Nephron progenitor cell (in vitro differentiated cells): ENCODE measurements around the gene GAB4.

Source experiments
- DNase-seq: peaks from one replicate; pipeline ENCODE4 v3.0.0; 2021
- H3K27ac Mint-ChIP-seq: 2 replicates; pipeline ENCODE4 v1.8.0; 2021; ENCODE audit warnings: mild to moderate bottlenecking, moderate library complexity, mixed read lengths
- H3K27me3 Mint-ChIP-seq: 2 replicates; pipeline ENCODE4 v1.8.0; 2021; ENCODE audit warnings: mild to moderate bottlenecking, low read depth, mixed read lengths; ENCODE audit not compliant: poor library complexity
- H3K36me3 Mint-ChIP-seq: 2 replicates; pipeline ENCODE4 v1.8.0; 2021; ENCODE audit warnings: low read depth, mixed read lengths
- H3K4me1 Mint-ChIP-seq: 2 replicates; pipeline ENCODE4 v1.8.0; 2021; ENCODE audit warnings: mixed read lengths
- H3K4me3 Mint-ChIP-seq: 2 replicates; pipeline ENCODE4 v1.8.0; 2021; ENCODE audit warnings: mild to moderate bottlenecking, moderate library complexity, mixed read lengths
- H3K9me3 Mint-ChIP-seq: 2 replicates; pipeline ENCODE4 v1.8.0; 2021; ENCODE audit warnings: mild to moderate bottlenecking, moderate library complexity, mixed read lengths
- TF ChIP-seq, protein P1 (sequence below): fragments of 200-600 bp; sonication (generic); IDR thresholded peaks from 2 replicates; pipeline ENCODE4 v1.5.0; 2021; ENCODE audit warnings: antibody characterized with exemption

Gene GAB4

DNA sequence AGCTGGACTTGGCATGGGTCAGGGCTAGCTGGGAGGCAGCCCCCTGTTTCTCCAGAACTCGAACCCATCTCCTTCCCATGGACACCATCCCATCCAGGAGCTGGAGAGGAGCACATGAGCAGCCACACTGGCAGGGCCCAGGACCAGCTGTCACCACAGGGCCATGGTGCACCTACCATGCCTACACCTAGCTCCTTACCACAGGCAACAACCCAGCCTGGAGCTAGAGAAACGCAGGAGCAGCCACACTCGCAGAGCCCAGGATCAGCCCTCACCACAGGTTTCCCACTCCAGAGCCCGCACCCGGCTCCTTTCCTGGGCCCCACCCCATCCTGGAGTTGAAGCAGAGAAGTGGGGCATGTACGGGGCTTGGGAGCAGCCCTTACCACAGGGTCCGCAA lies 50.2 kb downstream of the GAB4 start:
- Mint-ChIP-seq H3K36me3 (no peaks in the 10 kb centered on the region), H3K9me3 (peaks cover 85% of the 10 kb centered on the region), H3K27me3 (peaks cover 5% of the 10 kb centered on the region), H3K4me3 (no peak overlapping the region), H3K4me1 (no peaks in the 10 kb centered on the region), H3K27ac (no peak overlapping the region)
- no peak for DNase-seq
- TF ChIP-seq, protein P1, sequence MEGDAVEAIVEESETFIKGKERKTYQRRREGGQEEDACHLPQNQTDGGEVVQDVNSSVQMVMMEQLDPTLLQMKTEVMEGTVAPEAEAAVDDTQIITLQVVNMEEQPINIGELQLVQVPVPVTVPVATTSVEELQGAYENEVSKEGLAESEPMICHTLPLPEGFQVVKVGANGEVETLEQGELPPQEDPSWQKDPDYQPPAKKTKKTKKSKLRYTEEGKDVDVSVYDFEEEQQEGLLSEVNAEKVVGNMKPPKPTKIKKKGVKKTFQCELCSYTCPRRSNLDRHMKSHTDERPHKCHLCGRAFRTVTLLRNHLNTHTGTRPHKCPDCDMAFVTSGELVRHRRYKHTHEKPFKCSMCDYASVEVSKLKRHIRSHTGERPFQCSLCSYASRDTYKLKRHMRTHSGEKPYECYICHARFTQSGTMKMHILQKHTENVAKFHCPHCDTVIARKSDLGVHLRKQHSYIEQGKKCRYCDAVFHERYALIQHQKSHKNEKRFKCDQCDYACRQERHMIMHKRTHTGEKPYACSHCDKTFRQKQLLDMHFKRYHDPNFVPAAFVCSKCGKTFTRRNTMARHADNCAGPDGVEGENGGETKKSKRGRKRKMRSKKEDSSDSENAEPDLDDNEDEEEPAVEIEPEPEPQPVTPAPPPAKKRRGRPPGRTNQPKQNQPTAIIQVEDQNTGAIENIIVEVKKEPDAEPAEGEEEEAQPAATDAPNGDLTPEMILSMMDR, result no peak

DNA sequence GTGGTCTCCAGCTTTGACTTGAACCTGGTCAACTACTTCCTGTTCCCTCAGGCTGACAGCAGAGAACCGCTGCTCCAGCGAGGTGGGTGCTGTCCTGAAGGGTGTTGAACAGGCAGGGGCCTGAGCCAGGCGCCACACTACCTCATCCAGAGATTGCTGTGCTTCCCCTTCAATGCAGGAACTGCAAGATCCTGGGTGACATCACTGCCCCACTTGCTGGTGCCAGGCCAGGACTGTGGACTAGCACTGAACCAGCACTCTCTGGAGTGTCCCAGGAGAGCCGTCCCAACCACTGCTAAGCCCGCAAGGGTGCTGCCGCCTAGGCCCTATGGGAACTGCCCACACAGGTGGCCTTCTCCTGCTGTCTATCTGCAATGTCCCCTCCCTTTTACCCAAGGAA lies 51.7 kb downstream of the GAB4 start:
- Mint-ChIP-seq H3K4me3 (no peak overlapping the region), H3K4me1 (no peaks in the 10 kb centered on the region), H3K36me3 (no peaks in the 10 kb centered on the region), H3K9me3 (peaks cover 84% of the 10 kb centered on the region), H3K27ac (no peak overlapping the region), H3K27me3 (peaks cover 3% of the 10 kb centered on the region)
- no peak for DNase-seq
- TF ChIP-seq, protein P1, result no peak

DNA sequence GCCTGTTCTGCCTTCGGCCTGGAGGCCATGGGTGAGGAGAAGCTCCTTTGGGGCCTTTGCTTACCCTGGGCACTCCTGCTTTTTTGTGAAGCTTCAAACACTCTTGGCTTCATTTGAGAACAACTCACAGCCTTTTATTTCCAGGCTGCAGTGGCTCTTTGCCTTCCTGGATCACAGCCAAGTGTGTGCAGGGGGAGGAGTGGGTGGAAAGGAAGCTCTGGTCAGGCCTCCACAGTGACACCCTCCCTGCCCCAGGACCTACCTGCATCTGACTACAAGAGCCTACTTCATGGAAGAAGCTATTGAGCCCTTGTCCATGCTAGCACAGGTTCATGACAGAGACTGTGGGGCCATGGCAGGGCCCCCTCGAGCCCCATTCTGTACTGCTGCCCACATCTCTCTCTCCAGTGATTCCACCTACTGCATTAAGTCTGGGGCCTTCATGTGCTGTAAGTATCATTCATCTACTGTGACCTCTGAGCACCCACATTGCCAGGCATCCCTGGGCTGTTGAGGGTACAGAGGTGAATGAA lies 52.3 kb downstream of the GAB4 start:
- Mint-ChIP-seq H3K4me3 (no peak overlapping the region), H3K27me3 (peaks cover 3% of the 10 kb centered on the region), H3K27ac (no peak overlapping the region), H3K4me1 (no peaks in the 10 kb centered on the region), H3K9me3 (peaks cover 84% of the 10 kb centered on the region), H3K36me3 (no peaks in the 10 kb centered on the region)
- no peak for DNase-seq
- TF ChIP-seq, protein P1, result no peak

DNA sequence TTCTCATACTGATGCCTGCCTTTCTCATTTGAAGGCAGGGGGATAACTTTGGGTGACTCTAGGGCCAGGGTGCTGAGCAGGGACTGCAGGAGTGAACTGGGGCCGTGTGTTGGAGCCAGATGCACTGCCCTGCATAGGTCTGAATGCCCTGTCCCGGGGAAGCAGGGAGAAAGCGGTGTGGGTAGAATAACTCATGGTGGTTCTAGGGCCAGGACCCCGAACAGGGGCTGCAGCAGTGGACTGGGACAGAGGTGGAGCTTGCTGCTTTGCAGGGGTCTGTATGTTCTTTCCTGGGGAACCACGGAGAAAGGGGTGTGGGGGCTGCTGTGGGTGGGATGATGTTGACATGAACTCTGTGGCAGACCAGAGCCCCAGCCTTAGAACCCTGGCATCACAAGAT lies 52.9 kb downstream of the GAB4 start:
- no peak for DNase-seq
- Mint-ChIP-seq H3K4me1 (no peaks in the 10 kb centered on the region), H3K27me3 (peaks cover 1% of the 10 kb centered on the region), H3K4me3 (no peak overlapping the region), H3K9me3 (peaks cover 81% of the 10 kb centered on the region), H3K36me3 (no peaks in the 10 kb centered on the region), H3K27ac (no peak overlapping the region)
- TF ChIP-seq, protein P1, result no peak

DNA sequence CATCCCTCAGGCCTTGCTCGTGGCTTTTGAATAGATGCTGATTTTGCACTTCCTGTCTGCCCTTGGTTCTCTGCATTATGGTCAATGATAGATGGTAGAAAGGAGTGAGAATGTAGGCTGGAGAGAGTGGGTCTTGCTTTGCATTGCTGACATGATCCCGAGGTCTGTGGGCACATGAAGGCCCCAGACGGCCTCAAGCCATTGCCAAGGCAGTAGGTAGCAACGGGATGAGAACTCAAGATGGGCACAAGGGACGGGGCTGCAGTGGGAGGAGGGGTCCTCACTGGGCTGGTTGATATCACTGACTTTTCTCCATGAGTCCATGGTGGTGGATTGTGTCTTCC lies 54.0 kb downstream of the GAB4 start:
- Mint-ChIP-seq H3K9me3 (peaks cover 83% of the 10 kb centered on the region), H3K27ac (no peak overlapping the region), H3K4me3 (no peak overlapping the region), H3K4me1 (no peaks in the 10 kb centered on the region), H3K36me3 (no peaks in the 10 kb centered on the region), H3K27me3 (peaks cover 4% of the 10 kb centered on the region)
- TF ChIP-seq, protein P1, result no peak
- no peak for DNase-seq

DNA sequence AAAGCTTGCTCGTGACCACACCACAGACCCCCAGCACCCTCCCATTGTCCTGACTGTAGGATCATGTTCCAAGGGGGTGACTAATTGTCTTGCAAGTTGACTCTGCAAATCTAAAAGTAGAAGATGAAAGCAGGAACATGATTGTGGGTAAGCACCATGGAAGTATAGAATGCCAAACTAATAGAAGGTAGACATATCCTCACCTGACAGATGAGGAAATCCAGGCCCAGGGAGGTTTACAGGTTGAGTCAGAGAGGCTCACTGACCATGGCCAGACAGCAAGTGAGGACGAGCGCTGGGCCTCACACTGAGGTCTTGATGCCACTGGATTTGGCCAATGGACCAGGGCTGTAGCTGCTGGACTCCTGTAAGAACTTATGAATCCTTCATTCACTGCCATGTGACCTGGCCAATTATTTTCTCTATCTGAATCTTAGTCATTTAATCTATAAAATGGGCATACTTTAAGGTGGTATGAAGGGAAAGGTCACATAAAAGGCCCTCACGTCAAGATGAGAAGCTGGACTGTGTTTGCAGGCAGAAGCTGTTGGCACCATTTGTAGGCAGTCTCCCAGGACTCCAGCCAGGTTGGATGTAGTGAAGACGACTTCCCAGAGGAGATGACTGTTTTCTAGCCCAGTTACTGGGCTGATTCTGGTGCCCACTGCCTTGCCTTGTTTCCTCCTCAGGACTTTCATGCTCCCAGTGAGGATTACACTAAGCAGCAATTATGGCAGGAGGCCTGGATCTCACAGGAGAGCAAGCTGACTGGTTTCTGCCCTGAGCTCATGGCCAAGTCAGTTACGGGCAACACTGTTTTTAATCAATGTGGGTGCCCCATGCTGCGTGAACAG lies 54.6 kb downstream of the GAB4 start:
- TF ChIP-seq, protein P1, result no peak
- H3K27me3 Mint-ChIP-seq, result peaks cover 4% of the 10 kb centered on the region
- no peak overlapping the region for H3K4me3 Mint-ChIP-seq
- no peak overlapping the region for H3K27ac Mint-ChIP-seq
- no peaks in the 10 kb centered on the region for H3K4me1 Mint-ChIP-seq
- no peak for DNase-seq
- peaks cover 84% of the 10 kb centered on the region for H3K9me3 Mint-ChIP-seq
- no peaks in the 10 kb centered on the region for H3K36me3 Mint-ChIP-seq
